Dendritic cell treated with granulocyte-macrophage colony-stimulating factor and Interleukin-4, amounts not matched to agents 40 ng/mL and 50 ng/mL, for 4 days (primary cell): ENCODE data around the gene ITPKB.
"Not testable (repeated sequence)": the region's sequence is repeated elsewhere in the genome, so short reads cannot be mapped to it uniquely, and the experiment has no call there.

Source experiments
- H3K27ac Mint-ChIP-seq: one replicate; pipeline ENCODE4 v1.8.0; 2022; ENCODE audit warnings: mild to moderate bottlenecking, mixed read lengths
- H3K27me3 Mint-ChIP-seq: one replicate; pipeline ENCODE4 v1.8.0; 2022; ENCODE audit warnings: mild to moderate bottlenecking, mixed read lengths
- H3K36me3 Mint-ChIP-seq: one replicate; pipeline ENCODE4 v1.8.0; 2022; ENCODE audit warnings: low read depth, mixed read lengths
- H3K4me1 Mint-ChIP-seq: one replicate; pipeline ENCODE4 v1.8.0; 2022; ENCODE audit warnings: low read depth, mixed read lengths
- H3K4me3 Mint-ChIP-seq: one replicate; pipeline ENCODE4 v1.8.0; 2022; ENCODE audit warnings: mild to moderate bottlenecking, moderate library complexity, mixed read lengths
- H3K9me3 Mint-ChIP-seq: one replicate; pipeline ENCODE4 v1.8.0; 2022; ENCODE audit warnings: mixed read lengths
- intact Hi-C: fragments of 100-400 bp; cut with micrococcal nuclease; formaldehyde crosslinking; loops from one replicate; pipeline ENCODE4 v1.15.0; 2022

ITPKB gene

GRCh38 chr1:226731257-226731893 is 7.7 kb downstream of the ITPKB start:
- intact Hi-C loops, result loop anchor here (10.0 kb wide), 1 partner anchor 57 kb away; no protein-coding TSS in a partner anchor
- peaks cover 79% of the 10 kb centered on the region for H3K36me3 Mint-ChIP-seq
- H3K27me3 Mint-ChIP-seq, result no peaks in the 10 kb centered on the region
- H3K4me1 Mint-ChIP-seq, result peaks cover 86% of the 10 kb centered on the region
- H3K27ac Mint-ChIP-seq, result no peak overlapping the region
- no peaks in the 10 kb centered on the region for H3K9me3 Mint-ChIP-seq
- H3K4me3 Mint-ChIP-seq, result no peak overlapping the region

- H3K27ac Mint-ChIP-seq, result no peak overlapping the region
- H3K4me1 Mint-ChIP-seq, result peaks cover 86% of the 10 kb centered on the region
- peaks cover 79% of the 10 kb centered on the region for H3K36me3 Mint-ChIP-seq
- H3K4me3 Mint-ChIP-seq, result no peak overlapping the region
- intact Hi-C loops, result loop anchor here (10.0 kb wide), 1 partner anchor 56 kb away; no protein-coding TSS in a partner anchor
- H3K9me3 Mint-ChIP-seq, result no peaks in the 10 kb centered on the region
- no peaks in the 10 kb centered on the region for H3K27me3 Mint-ChIP-seq
Observed at GRCh38 chr1:226730836-226731235, 8.2 kb downstream of the ITPKB start.

- Mint-ChIP-seq H3K27ac (no peak overlapping the region), H3K9me3 (no peaks in the 10 kb centered on the region), H3K4me1 (peaks cover 87% of the 10 kb centered on the region), H3K4me3 (no peak overlapping the region), H3K36me3 (peaks cover 79% of the 10 kb centered on the region), H3K27me3 (no peaks in the 10 kb centered on the region)
- intact Hi-C loops, result loop anchor here (10.0 kb wide), 1 partner anchor 55 kb away; no protein-coding TSS in a partner anchor
Observed at GRCh38 chr1:226730071-226730470, 9.0 kb downstream of the ITPKB start.

GRCh38 chr1:226728448-226728847 is 10.6 kb downstream of the ITPKB start:
- no peak overlapping the region for H3K4me3 Mint-ChIP-seq
- no peaks in the 10 kb centered on the region for H3K27me3 Mint-ChIP-seq
- H3K4me1 Mint-ChIP-seq, result peaks cover 88% of the 10 kb centered on the region
- intact Hi-C loops, result no loop called here
- H3K9me3 Mint-ChIP-seq, result no peaks in the 10 kb centered on the region
- peak overlapping the region; percentile 39 for H3K27ac Mint-ChIP-seq
- peaks cover 74% of the 10 kb centered on the region for H3K36me3 Mint-ChIP-seq

- Mint-ChIP-seq H3K27ac (peak overlapping the region; percentile 60), H3K4me3 (no peak overlapping the region), H3K9me3 (no peaks in the 10 kb centered on the region), H3K4me1 (peaks cover 87% of the 10 kb centered on the region), H3K27me3 (no peaks in the 10 kb centered on the region), H3K36me3 (peaks cover 74% of the 10 kb centered on the region)
- intact Hi-C loops, result no loop called here
Observed at GRCh38 chr1:226725897-226726267, 13.2 kb downstream of the ITPKB start.

GRCh38 chr1:226723657-226724532 is 15.2 kb downstream of the ITPKB start:
- Mint-ChIP-seq H3K4me1 (peaks cover 84% of the 10 kb centered on the region), H3K9me3 (no peaks in the 10 kb centered on the region), H3K4me3 (no peak overlapping the region), H3K36me3 (peaks cover 59% of the 10 kb centered on the region), H3K27me3 (no peaks in the 10 kb centered on the region), H3K27ac (no peak overlapping the region)
- intact Hi-C loops, result no loop called here

GRCh38 chr1:226722901-226723656 is 16.0 kb downstream of the ITPKB start:
- Mint-ChIP-seq H3K27ac (peak overlapping the region; percentile 40), H3K4me3 (no peak overlapping the region), H3K27me3 (no peaks in the 10 kb centered on the region), H3K36me3 (peaks cover 52% of the 10 kb centered on the region), H3K4me1 (peaks cover 76% of the 10 kb centered on the region), H3K9me3 (no peaks in the 10 kb centered on the region)
- intact Hi-C loops, result no loop called here

- H3K36me3 Mint-ChIP-seq, result peaks cover 48% of the 10 kb centered on the region
- intact Hi-C loops, result no loop called here
- peaks cover 73% of the 10 kb centered on the region for H3K4me1 Mint-ChIP-seq
- H3K27ac Mint-ChIP-seq, result peak overlapping the region; percentile 34
- H3K27me3 Mint-ChIP-seq, result no peaks in the 10 kb centered on the region
- H3K4me3 Mint-ChIP-seq, result no peak overlapping the region
- no peaks in the 10 kb centered on the region for H3K9me3 Mint-ChIP-seq
Observed at GRCh38 chr1:226722240-226722900, 16.7 kb downstream of the ITPKB start.

- H3K9me3 Mint-ChIP-seq, H3K27me3 Mint-ChIP-seq, H3K4me3 Mint-ChIP-seq, intact Hi-C loops: not testable (repeated sequence)
- peaks cover 34% of the 10 kb centered on the region for H3K36me3 Mint-ChIP-seq
- H3K27ac Mint-ChIP-seq, result peak overlapping the region; percentile 69
- peaks cover 64% of the 10 kb centered on the region for H3K4me1 Mint-ChIP-seq
Observed at GRCh38 chr1:226720574-226720973, 18.5 kb downstream of the ITPKB start.

GRCh38 chr1:226719596-226720387 is 19.3 kb downstream of the ITPKB start:
- no peak overlapping the region for H3K4me3 Mint-ChIP-seq
- intact Hi-C loops, result no loop called here
- H3K36me3 Mint-ChIP-seq, result peaks cover 29% of the 10 kb centered on the region
- H3K9me3 Mint-ChIP-seq, result no peaks in the 10 kb centered on the region
- H3K27ac Mint-ChIP-seq, result peak overlapping the region; percentile 69
- peaks cover 57% of the 10 kb centered on the region for H3K4me1 Mint-ChIP-seq
- no peaks in the 10 kb centered on the region for H3K27me3 Mint-ChIP-seq

GRCh38 chr1:226717256-226717909 is 21.7 kb downstream of the ITPKB start:
- H3K27ac Mint-ChIP-seq, result peak overlapping the region; percentile 83
- peaks cover 7% of the 10 kb centered on the region for H3K9me3 Mint-ChIP-seq
- H3K4me3 Mint-ChIP-seq, result no peak overlapping the region
- intact Hi-C loops, result no loop called here
- H3K4me1 Mint-ChIP-seq, result peaks cover 53% of the 10 kb centered on the region
- H3K36me3 Mint-ChIP-seq, result peaks cover 32% of the 10 kb centered on the region
- H3K27me3 Mint-ChIP-seq, result no peaks in the 10 kb centered on the region

- Mint-ChIP-seq H3K27me3 (no peaks in the 10 kb centered on the region), H3K4me1 (peaks cover 53% of the 10 kb centered on the region), H3K27ac (peak overlapping the region; percentile 83), H3K4me3 (no peak overlapping the region), H3K9me3 (peaks cover 7% of the 10 kb centered on the region), H3K36me3 (peaks cover 24% of the 10 kb centered on the region)
- intact Hi-C loops, result no loop called here
Observed at GRCh38 chr1:226716577-226716976, 22.5 kb downstream of the ITPKB start.
